Pancreas (tissue), 10 donors: ENCODE data around the gene TEX55. TPM values are rescaled to one million over a fixed set of nuclear protein-coding genes. Genes with fewer than 3 reads are reported as not detected.

Experiments
- ATAC-seq, 4 donors: fragments of 200-7000 bp; cut with Tn5 transposase; one replicate each; pipeline versions ENCODE4 v1.8.0 to v1.9.1; 2020; ENCODE audit warnings: mild to moderate bottlenecking in 4 of 4, moderate library complexity in 4 of 4
- DNase-seq, 6 donors: peaks; one replicate each; pipeline ENCODE4 v3.0.0-alpha.2; 2020
- FAIRE-seq: peaks from 2 replicates; lab custom pipeline; 2012; peaks lifted over from hg19 to GRCh38; lab: Jason Lieb, UNC
- H3K27ac ChIP-seq, 4 donors: fragments of 200-600 bp; sonication (generic); 1 replicate in 3 of 4; 2 replicates in 1 of 4; pipeline versions ENCODE4 v1.5.0 to v1.8.0; 2020
- H3K27me3 ChIP-seq, 4 donors: fragments of 200-600 bp; one replicate each; pipeline ENCODE4 v1.8.0; 2021
- H3K36me3 ChIP-seq, 3 donors: fragments of 200-600 bp; sonication (generic) in 1 of 3; one replicate each; pipeline versions ENCODE4 v1.5.0 to v1.8.0; 2020 to 2021
- H3K4me1 ChIP-seq, 3 donors: fragments of 200-600 bp; one replicate each; pipeline ENCODE4 v1.8.0; 2021
- H3K4me3 ChIP-seq, 4 donors: fragments of 200-600 bp; sonication (generic) in 2 of 4; one replicate each; pipeline versions ENCODE4 v1.5.0 to v1.8.0; 2020 to 2021
- H3K9me3 ChIP-seq, 4 donors: fragments of 200-600 bp; one replicate each; pipeline ENCODE4 v1.8.0; 2021
- CTCF ChIP-seq, 4 donors: fragments of 200-600 bp; sonication (generic) in 3 of 4; IDR thresholded peaks; one replicate each; pipeline versions ENCODE4 v1.5.0 to v1.8.0; 2021; ENCODE audit warnings: antibody characterized with exemption in 4 of 4
- WGBS, 2 donors: extraction: QIAGEN DNeasy Blood & Tissue Kit; methylation state at CpG; one replicate each; pipeline ENCODE4 v1.1.7; 2013; 5-methylcytosine and 5-hydroxymethylcytosine counted together
- intact Hi-C, 3 donors: fragments of 100-400 bp; cut with DNase I; formaldehyde crosslinking; loops; one replicate each; pipeline versions ENCODE4 v1.11.1 to v1.14.2; 2022
- polyA plus RNA-seq, 2 donors: library from polyadenylated mRNA; stranded (reverse); fragments of 200-250 nt; gene quantifications; one replicate each; pipeline ENCODE4 v1.2.3, GENCODE V29; 2013
- total RNA-seq, 6 donors: library from RNA; stranded (reverse); fragmentation: NEBNext Ultra II Directional in 4 of 6; extraction: Animal tissue kit (Norgen Biotek cat#: 25700) in 4 of 6; gene quantifications; one replicate each; pipeline versions ENCODE4 v1.2.1 to v1.2.4, GENCODE V29; 2021 to 2023
- donor health status: healthy with polysubstance abuse.
- donor health status: DM: no; HTN: no; CAD: no; lungs with moderate emphysema.
- donor health status: DM: no; HTN: no; CAD: no.
- donor health status: control.
- donor health status: control.
- donor health status: Bipolar disorder and iron deficiency.
- donor health status: DM: yes; HTN: yes; CAD: no.
- donor health status: DM: no; HTN: no; CAD: no.
- donor health status: DM: no; HTN: no; CAD: no.
- donor health status: DM: yes; HTN: yes; CAD: no.

TEX55 gene
- total and polyA plus RNA-seq, 8 donors = not detected

DNA sequence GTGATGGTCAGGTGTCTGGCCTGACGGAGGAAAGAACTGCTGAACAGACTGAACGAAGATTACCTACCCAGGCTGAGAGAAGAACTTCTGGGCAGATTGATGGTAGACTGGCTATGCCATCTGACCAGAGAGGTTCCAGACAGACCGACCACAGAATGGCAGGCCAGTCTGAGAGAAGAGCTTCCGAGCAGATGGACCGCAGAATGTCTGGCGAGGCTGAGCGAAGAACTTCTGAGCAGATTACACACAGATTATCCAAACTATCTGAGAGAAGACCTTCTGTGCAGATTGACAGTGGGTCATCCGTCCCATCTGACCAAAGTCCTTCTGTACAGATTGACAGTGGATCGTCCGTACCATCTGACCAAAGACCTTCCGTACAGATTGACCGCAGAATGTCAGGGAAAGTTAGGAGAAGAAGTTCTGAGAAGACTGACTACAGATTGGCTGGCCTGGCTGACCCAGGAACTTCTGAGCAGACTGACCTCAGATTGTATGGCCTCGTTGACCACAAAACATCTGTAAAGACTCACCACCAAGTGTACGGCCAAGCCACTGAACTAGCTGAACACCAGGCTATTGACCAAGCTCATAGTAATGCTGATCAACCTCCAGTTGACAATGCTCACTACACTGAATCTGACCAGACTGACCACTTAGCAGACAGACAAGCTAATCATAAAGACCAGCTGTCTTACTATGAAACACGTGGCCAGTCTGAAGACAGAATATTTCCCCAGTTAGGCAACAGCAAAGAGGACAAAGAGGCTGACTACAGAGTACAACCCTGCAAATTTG, 812 bp downstream of the TEX55 start:
- H3K9me3 ChIP-seq = no peaks in the 10 kb centered on the region
- WGBS, 2 donors = 82 to 86% methylated on average over 15 of the region's 15 CpGs
- FAIRE-seq = no peak

DNA sequence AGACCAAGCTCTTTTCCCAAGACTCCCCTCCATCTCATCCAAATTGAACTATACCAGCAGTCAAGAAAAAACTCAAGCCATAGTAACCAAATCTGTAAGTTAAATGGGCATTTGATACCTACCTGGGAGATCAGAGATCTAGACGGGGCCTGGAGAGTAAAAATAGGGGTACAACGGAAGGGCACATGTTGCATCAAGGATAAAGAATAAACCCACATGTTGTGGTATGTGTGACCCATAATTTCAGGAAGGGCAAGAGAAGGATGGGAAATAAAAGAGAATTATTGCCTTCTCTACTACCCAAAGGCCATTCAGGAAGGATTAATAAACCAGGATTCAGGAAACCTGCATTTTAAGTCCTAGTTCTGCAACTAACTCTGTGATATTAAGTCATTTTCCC, 1.5 kb downstream of the TEX55 start:
- ATAC-seq (no peak), DNase-seq (no peak), FAIRE-seq (no peak)
- no peak for TF ChIP-seq CTCF (IDR thresholded peaks at IDR 0.05)
- Histone ChIP-seq H3K27me3 (no peaks in the 10 kb centered on the region), H3K4me1 (no peaks in the 10 kb centered on the region), H3K4me3 (no peak overlapping the region), H3K9me3 (no peaks in the 10 kb centered on the region), H3K27ac (no peak overlapping the region), H3K36me3 (no peaks in the 10 kb centered on the region)
- WGBS, 2 donors = 40 to 41% methylated on average over 2 of the region's 2 CpGs
- intact Hi-C loops = loop anchor here in 1 of 3 donors (10.0 kb wide), 1 partner anchor 97 kb away; the partner anchor contains the start of gene B4GALT4

More for the DNA sequence above, 812 bp downstream of the TEX55 start:
- no peaks in the 10 kb centered on the region for H3K4me1 ChIP-seq
- ATAC-seq (no peak), DNase-seq (no peak)
- H3K4me3 ChIP-seq = no peak overlapping the region
- no peaks in the 10 kb centered on the region for H3K27me3 ChIP-seq
- H3K27ac ChIP-seq = no peak overlapping the region
- no peaks in the 10 kb centered on the region for H3K36me3 ChIP-seq
- TF ChIP-seq CTCF (IDR thresholded peaks at IDR 0.05) = no peak
- intact Hi-C loops = loop anchor here in 1 of 3 donors (10.0 kb wide), 1 partner anchor 98 kb away; the partner anchor contains the start of gene B4GALT4

- DNase-seq (no peak), ATAC-seq (no peak), FAIRE-seq (no peak)
- Histone ChIP-seq H3K36me3 (no peaks in the 10 kb centered on the region), H3K27ac (no peak overlapping the region), H3K4me3 (no peak overlapping the region), H3K4me1 (no peaks in the 10 kb centered on the region), H3K27me3 (no peaks in the 10 kb centered on the region), H3K9me3 (no peaks in the 10 kb centered on the region)
- WGBS, 2 donors = 87 to 96% methylated on average over 2 of the region's 2 CpGs
- intact Hi-C loops = loop anchor here in 1 of 3 donors (10.0 kb wide), 1 partner anchor 96 kb away; the partner anchor contains the start of gene B4GALT4
- no peak for TF ChIP-seq CTCF (IDR thresholded peaks at IDR 0.05)
Observed at GRCh38 chr3:119148493-119149180, 2.7 kb downstream of the TEX55 start.

DNA sequence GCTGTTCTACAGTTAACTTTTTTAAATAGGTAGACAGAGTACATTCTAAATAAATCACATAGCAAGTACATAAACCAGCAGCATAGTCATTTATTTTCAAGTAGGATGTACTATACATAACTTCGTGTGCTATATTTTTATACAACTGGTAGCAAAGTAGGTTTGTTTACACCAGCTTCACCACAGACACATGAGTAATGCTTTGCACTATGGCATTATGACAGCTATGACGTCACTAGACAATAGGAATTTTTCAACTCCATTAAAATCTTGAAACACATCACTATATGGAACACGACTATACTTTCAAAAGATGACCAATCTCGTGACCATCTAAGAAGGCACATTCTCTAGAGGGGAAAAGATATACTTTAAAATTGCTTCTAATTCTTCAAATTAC, 3.5 kb downstream of the TEX55 start:
- Histone ChIP-seq H3K27ac (no peak overlapping the region), H3K4me1 (no peaks in the 10 kb centered on the region), H3K9me3 (no peaks in the 10 kb centered on the region), H3K4me3 (no peak overlapping the region), H3K27me3 (no peaks in the 10 kb centered on the region), H3K36me3 (no peaks in the 10 kb centered on the region)
- no peak for TF ChIP-seq CTCF (IDR thresholded peaks at IDR 0.05)
- 61 to 65% methylated on average over 4 of the region's 4 CpGs for WGBS, 2 donors
- intact Hi-C loops = loop anchor here in 1 of 3 donors (10.0 kb wide), 1 partner anchor 95 kb away; the partner anchor contains the start of gene B4GALT4
- no peak for ATAC-seq
- DNase-seq = no peak
- no peak for FAIRE-seq
